Measurements from ENCODE around the gene TNFSF11. TPM values are rescaled to one million over a fixed set of nuclear protein-coding genes. Genes with fewer than 3 reads are reported as not detected.

TNFSF11 gene
- total and polyA plus RNA-seq, 2 experiments from 2014 or later: not detected

- DNase-seq: no peak
- in situ Hi-C loops (cut with MboI): no loop called here
- H3K4me3 ChIP-seq: no peak overlapping the region
- H3K9me2 ChIP-seq (ENCODE audit: insufficient read depth): no peaks in the 10 kb centered on the region; the same call in 1 of the 2 replicates
- whole genome bisulfite sequencing, 2 experiments (ENCODE audit: low coverage in 1 of 2, low lambda C conversion rate in 2 of 2, missing lambda C conversion rate in 2 of 2): 41 to 53% methylated on average over 3 of the region's 3 CpGs
- H3K27me3 ChIP-seq (replicated peaks; ENCODE audit: insufficient read depth): peaks cover 16% of the 10 kb centered on the region
- no peaks in the 10 kb centered on the region for H3K4me1 ChIP-seq (ENCODE audit: insufficient read depth)
- H4K20me1 ChIP-seq (ENCODE audit: insufficient read depth): no peaks in the 10 kb centered on the region
- no peaks in the 10 kb centered on the region for H3K9me3 ChIP-seq (ENCODE audit: low read depth)
- H3K27ac ChIP-seq: no peak overlapping the region
- H3K79me2 ChIP-seq (ENCODE audit: insufficient read depth): no peaks in the 10 kb centered on the region
- no peak for TF ChIP-seq EZH2 (IDR thresholded peaks at IDR 0.05; ENCODE audit: insufficient read depth, poor library complexity, severe bottlenecking)
- TF ChIP-seq EZH2phosphoT487 (IDR thresholded peaks at IDR 0.05; ENCODE audit: insufficient read depth, low read depth): no peak
- H3K9ac ChIP-seq: no peak overlapping the region
- no peaks in the 10 kb centered on the region for H3K36me3 ChIP-seq (ENCODE audit: low read depth)
- no peak overlapping the region for H2AFZ ChIP-seq
- H3K4me2 ChIP-seq (ENCODE audit: unreplicated experiment): no peak overlapping the region
- H3F3A ChIP-seq (ENCODE audit: insufficient read depth): no peaks in the 10 kb centered on the region
These were observed 28.1 kb upstream of the TNFSF11 start for GRCh38 chr13:42545842-42546241.

GRCh38 chr13:42547612-42548011, 26.3 kb upstream of the TNFSF11 start:
- H3K27ac ChIP-seq: no peak overlapping the region
- no peak overlapping the region for H3K4me2 ChIP-seq (ENCODE audit: unreplicated experiment)
- H3K9me2 ChIP-seq (ENCODE audit: insufficient read depth): no peaks in the 10 kb centered on the region; the same call in 1 of the 2 replicates
- H3K79me2 ChIP-seq (ENCODE audit: insufficient read depth): no peaks in the 10 kb centered on the region
- H3K9me3 ChIP-seq (ENCODE audit: low read depth): no peaks in the 10 kb centered on the region
- no peaks in the 10 kb centered on the region for H3K4me1 ChIP-seq (ENCODE audit: insufficient read depth)
- no peaks in the 10 kb centered on the region for H3K36me3 ChIP-seq (ENCODE audit: low read depth)
- no peaks in the 10 kb centered on the region for H3F3A ChIP-seq (ENCODE audit: insufficient read depth)
- WGBS, 2 experiments (ENCODE audit: low coverage in 1 of 2, low lambda C conversion rate in 2 of 2, missing lambda C conversion rate in 2 of 2): 71 to 85% methylated on average over 1 of the region's 1 CpG
- peaks cover 22% of the 10 kb centered on the region for H3K27me3 ChIP-seq (replicated peaks; ENCODE audit: insufficient read depth)
- TF ChIP-seq EZH2phosphoT487 (IDR thresholded peaks at IDR 0.05; ENCODE audit: insufficient read depth, low read depth): no peak
- TF ChIP-seq EZH2 (IDR thresholded peaks at IDR 0.05; ENCODE audit: insufficient read depth, poor library complexity, severe bottlenecking): no peak
- H3K9ac ChIP-seq: no peak overlapping the region
- in situ Hi-C loops (cut with MboI): no loop called here
- H4K20me1 ChIP-seq (ENCODE audit: insufficient read depth): no peaks in the 10 kb centered on the region
- no peak for DNase-seq
- no peak overlapping the region for H2AFZ ChIP-seq
- H3K4me3 ChIP-seq: no peak overlapping the region

- Histone ChIP-seq H3K4me3 (no peak overlapping the region), H3K9me3 (ENCODE audit: low read depth) (no peaks in the 10 kb centered on the region), H3K79me2 (ENCODE audit: insufficient read depth) (no peaks in the 10 kb centered on the region), H3K4me2 (ENCODE audit: unreplicated experiment) (no peak overlapping the region), H3F3A (ENCODE audit: insufficient read depth) (no peaks in the 10 kb centered on the region), H2AFZ (no peak overlapping the region), H3K9me2 (ENCODE audit: insufficient read depth) (no peaks in the 10 kb centered on the region), H3K27ac (no peak overlapping the region), H4K20me1 (ENCODE audit: insufficient read depth) (no peaks in the 10 kb centered on the region), H3K9ac (no peak overlapping the region), H3K27me3 (replicated peaks; ENCODE audit: insufficient read depth) (peaks cover 13% of the 10 kb centered on the region), H3K4me1 (ENCODE audit: insufficient read depth) (no peaks in the 10 kb centered on the region), H3K36me3 (ENCODE audit: low read depth) (no peaks in the 10 kb centered on the region)
- no peak for TF ChIP-seq EZH2 (IDR thresholded peaks at IDR 0.05; ENCODE audit: insufficient read depth, poor library complexity, severe bottlenecking)
- TF ChIP-seq EZH2phosphoT487 (IDR thresholded peaks at IDR 0.05; ENCODE audit: insufficient read depth, low read depth): no peak
- no peak for DNase-seq
- WGBS, 2 experiments (ENCODE audit: low coverage in 1 of 2, low lambda C conversion rate in 2 of 2, missing lambda C conversion rate in 2 of 2): 49 to 54% methylated on average over 10 of the region's 10 CpGs
- in situ Hi-C loops (cut with MboI): no loop called here
These were observed 25.0 kb upstream of the TNFSF11 start for GRCh38 chr13:42548731-42549551.

GRCh38 chr13:42549552-42549936, 24.4 kb upstream of the TNFSF11 start:
- Histone ChIP-seq H2AFZ (no peak overlapping the region), H3K79me2 (ENCODE audit: insufficient read depth) (no peaks in the 10 kb centered on the region), H3K4me3 (no peak overlapping the region), H4K20me1 (ENCODE audit: insufficient read depth) (no peaks in the 10 kb centered on the region), H3K4me2 (ENCODE audit: unreplicated experiment) (no peak overlapping the region), H3K36me3 (ENCODE audit: low read depth) (no peaks in the 10 kb centered on the region), H3K27ac (no peak overlapping the region), H3F3A (ENCODE audit: insufficient read depth) (no peaks in the 10 kb centered on the region), H3K9me3 (ENCODE audit: low read depth) (no peaks in the 10 kb centered on the region), H3K9me2 (ENCODE audit: insufficient read depth) (no peaks in the 10 kb centered on the region), H3K9ac (no peak overlapping the region), H3K27me3 (replicated peaks; ENCODE audit: insufficient read depth) (peaks cover 13% of the 10 kb centered on the region), H3K4me1 (ENCODE audit: insufficient read depth) (no peaks in the 10 kb centered on the region)
- TF ChIP-seq EZH2phosphoT487 (IDR thresholded peaks at IDR 0.05; ENCODE audit: insufficient read depth, low read depth) (no peak), EZH2 (IDR thresholded peaks at IDR 0.05; ENCODE audit: insufficient read depth, poor library complexity, severe bottlenecking) (no peak)
- WGBS, 2 experiments (ENCODE audit: low coverage in 1 of 2, low lambda C conversion rate in 2 of 2, missing lambda C conversion rate in 2 of 2): 32 to 42% methylated on average over 4 of the region's 4 CpGs
- in situ Hi-C loops (cut with MboI): no loop called here
- DNase-seq: no peak
